Transverse colon (tissue), 4 donors: Measurements from ENCODE around the gene ARHGAP31. TPM values are rescaled to one million over a fixed set of nuclear protein-coding genes. Genes with fewer than 3 reads are reported as not detected.
A peak's percentile ranks its signal among the peaks of the same experiment; 100 is the strongest.

Experiments used
- DNase-seq: peaks from one replicate; pipeline ENCODE4 v3.0.0-alpha.2; 2019
- H3K27ac ChIP-seq, 4 donors: fragments of 200-600 bp; sonication (generic); 2 replicates each; pipeline ENCODE4 v1.5.1; 2016 to 2018; ENCODE audit warnings: inconsistent platforms in 4 of 4
- H3K27me3 ChIP-seq: fragments of 200-600 bp; sonication (generic); 2 replicates; pipeline ENCODE4 v1.5.1; 2017; ENCODE audit warnings: inconsistent platforms
- H3K36me3 ChIP-seq, 4 donors: fragments of 200-600 bp; sonication (generic); 2 replicates each; pipeline ENCODE4 v1.5.1; 2017 to 2019; ENCODE audit warnings: inconsistent platforms in 4 of 4
- H3K4me1 ChIP-seq, 4 donors: fragments of 200-600 bp; sonication (generic); 2 replicates each; pipeline ENCODE4 v1.5.1; 2017 to 2020; ENCODE audit warnings: inconsistent platforms in 4 of 4
- H3K4me3 ChIP-seq, 4 donors: fragments of 200-600 bp; sonication (generic); 1 replicate in 1 of 4; 2 replicates in 3 of 4; pipeline versions ENCODE4 v1.5.1 to v1.6.1; 2017 to 2019; ENCODE audit warnings: inconsistent platforms in 4 of 4
- H3K9me3 ChIP-seq, 2 donors: fragments of 200-600 bp; sonication (generic); 2 replicates each; pipeline ENCODE4 v1.5.1; 2017 to 2019; ENCODE audit warnings: inconsistent platforms in 2 of 2
- EP300 ChIP-seq: sonication (generic); formaldehyde crosslinking; IDR thresholded peaks from one replicate; pipeline ENCODE4 v1.6.1; 2017; ENCODE audit warnings: antibody characterized with exemption, low read depth
- POLR2A ChIP-seq: fragments of 450-650 bp; IDR thresholded peaks from one replicate; pipeline ENCODE4 v1.6.1; 2016; ENCODE audit warnings: antibody characterized with exemption, mild to moderate bottlenecking, moderate library complexity
- POLR2AphosphoS5 ChIP-seq, 3 donors: sonication (generic); formaldehyde crosslinking; IDR thresholded peaks; one replicate each; pipeline ENCODE4 v1.6.1; 2016; ENCODE audit warnings: antibody characterized with exemption in 3 of 3
- WGBS, 2 donors: methylation state at CpG; one replicate each; pipeline ENCODE4 v1.1.5; 2018; ENCODE audit warnings: low coverage in 1 of 2; 5-methylcytosine and 5-hydroxymethylcytosine counted together
- in situ Hi-C, 4 donors: fragments of 200-750 bp; cut with MboI; loops; one replicate each; pipeline versions ENCODE4 v1.15.0 to v1.15.1; 2017; ENCODE audit warnings: low sequenced_read_pairs in 3 of 4, low pct_ligation_motif_present in 1 of 4, low pct_unique_long_range_greater_than_20kb in 1 of 4
- intact Hi-C: fragments of 100-400 bp; cut with DNase I; formaldehyde crosslinking; loops from one replicate; pipeline ENCODE4 v1.15.1; 2023; ENCODE audit warnings: low total_unique reads
- total RNA-seq, 4 donors: library from RNA; depleted of rRNA; stranded (reverse); fragments of >200 nt; gene quantifications; one replicate each; pipeline ENCODE4 v1.1.0, GENCODE V29; 2016
- TF ChIP-seq, protein P1 (sequence below), 5 experiments: fragments of 200-600 bp in 3 of 5; fragments of 450-650 bp in 2 of 5; sonication (generic) in 3 of 5; IDR thresholded peaks; 1 replicate in 2 of 5; 2 replicates in 3 of 5; pipeline ENCODE4 v1.5.1; 2016 to 2017; ENCODE audit warnings: antibody characterized with exemption in 5 of 5, inconsistent platforms in 3 of 5, mild to moderate bottlenecking in 2 of 5, moderate library complexity in 1 of 5

Gene ARHGAP31
- total RNA-seq, 4 donors from 2014 or later: 6.7 to 68.5 (median 9.6) TPM

DNA sequence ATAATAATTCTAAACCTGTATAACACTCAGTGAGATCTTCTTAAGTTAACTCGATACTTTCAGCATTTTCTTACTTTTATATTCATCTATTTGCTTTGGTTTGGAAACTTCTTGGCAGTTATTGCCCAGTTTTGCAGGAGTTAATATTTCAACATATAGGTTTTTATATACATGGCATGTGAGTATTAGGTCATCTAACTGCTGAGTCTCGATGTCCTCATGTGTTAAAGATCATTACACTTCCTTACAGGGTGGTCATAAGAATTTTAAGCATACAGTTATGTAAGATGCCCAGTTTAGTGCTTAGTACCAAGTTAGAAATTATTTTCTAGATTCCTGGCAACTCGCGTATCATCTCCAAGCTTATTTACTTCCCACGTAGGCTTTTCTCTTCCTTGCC lies 106.3 kb downstream of the ARHGAP31 start:
- intact Hi-C loops: no loop called here
- Histone ChIP-seq H3K36me3 (peaks cover 0 to 7% (median 3%) of the 10 kb centered on the region in 4 donors), H3K9me3 (no peaks in the 10 kb centered on the region), H3K27me3 (no peaks in the 10 kb centered on the region), H3K4me1 (no peaks in the 10 kb centered on the region), H3K4me3 (no peak overlapping the region), H3K27ac (no peak overlapping the region)
- TF ChIP-seq, protein P1, sequence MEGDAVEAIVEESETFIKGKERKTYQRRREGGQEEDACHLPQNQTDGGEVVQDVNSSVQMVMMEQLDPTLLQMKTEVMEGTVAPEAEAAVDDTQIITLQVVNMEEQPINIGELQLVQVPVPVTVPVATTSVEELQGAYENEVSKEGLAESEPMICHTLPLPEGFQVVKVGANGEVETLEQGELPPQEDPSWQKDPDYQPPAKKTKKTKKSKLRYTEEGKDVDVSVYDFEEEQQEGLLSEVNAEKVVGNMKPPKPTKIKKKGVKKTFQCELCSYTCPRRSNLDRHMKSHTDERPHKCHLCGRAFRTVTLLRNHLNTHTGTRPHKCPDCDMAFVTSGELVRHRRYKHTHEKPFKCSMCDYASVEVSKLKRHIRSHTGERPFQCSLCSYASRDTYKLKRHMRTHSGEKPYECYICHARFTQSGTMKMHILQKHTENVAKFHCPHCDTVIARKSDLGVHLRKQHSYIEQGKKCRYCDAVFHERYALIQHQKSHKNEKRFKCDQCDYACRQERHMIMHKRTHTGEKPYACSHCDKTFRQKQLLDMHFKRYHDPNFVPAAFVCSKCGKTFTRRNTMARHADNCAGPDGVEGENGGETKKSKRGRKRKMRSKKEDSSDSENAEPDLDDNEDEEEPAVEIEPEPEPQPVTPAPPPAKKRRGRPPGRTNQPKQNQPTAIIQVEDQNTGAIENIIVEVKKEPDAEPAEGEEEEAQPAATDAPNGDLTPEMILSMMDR (IDR thresholded peaks at IDR 0.05): no peak
- TF ChIP-seq EP300: no peak
- TF ChIP-seq POLR2A: no peak
- TF ChIP-seq POLR2AphosphoS5 (IDR thresholded peaks at IDR 0.05): no peak
- in situ Hi-C loops: no loop called here
- DNase-seq: no peak
- 77 to 81% methylated on average over 5 of the region's 5 CpGs for WGBS, 2 donors

DNA sequence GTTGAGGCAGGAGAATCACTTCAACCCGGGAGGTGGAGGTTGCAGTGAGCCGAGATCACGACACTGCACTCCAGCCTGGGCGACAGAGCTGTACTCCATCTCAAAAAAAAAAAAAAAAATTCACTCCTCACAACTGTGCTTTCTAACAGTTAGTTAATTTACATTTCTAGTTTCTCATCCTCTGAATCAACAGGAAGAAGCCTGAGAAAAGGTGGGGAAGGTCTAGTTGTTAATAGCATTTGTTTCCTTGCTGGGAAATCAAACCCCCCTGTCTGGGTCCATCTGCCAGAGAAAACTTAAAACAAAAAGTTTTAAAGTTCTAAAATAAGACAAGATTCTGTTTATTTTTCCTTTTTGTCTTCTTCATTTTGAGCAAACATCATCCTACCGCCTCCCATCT lies 106.9 kb downstream of the ARHGAP31 start:
- Histone ChIP-seq H3K27me3 (no peaks in the 10 kb centered on the region), H3K36me3 (peaks cover 0 to 7% (median 3%) of the 10 kb centered on the region in 4 donors), H3K4me1 (no peaks in the 10 kb centered on the region), H3K27ac (peak overlapping the region in 1 of 4 donors; percentile 55), H3K4me3 (no peak overlapping the region), H3K9me3 (no peaks in the 10 kb centered on the region)
- intact Hi-C loops: no loop called here
- TF ChIP-seq, protein P1 (IDR thresholded peaks at IDR 0.05): no peak
- in situ Hi-C loops: no loop called here
- no peak for DNase-seq
- WGBS, 2 donors: 86 to 89% methylated on average over 1 to 5 of the region's 5 CpGs

GRCh38 chr3:119401503-119402440 lies 107.6 kb downstream of the ARHGAP31 start:
- H3K4me3 ChIP-seq: no peak overlapping the region
- intact Hi-C loops (no loop called here), in situ Hi-C loops (no loop called here)
- H3K9me3 ChIP-seq: no peaks in the 10 kb centered on the region
- DNase-seq: no peak
- no peaks in the 10 kb centered on the region for H3K4me1 ChIP-seq
- H3K27ac ChIP-seq: peak overlapping the region in 1 of 4 donors; percentile 55
- TF ChIP-seq POLR2A: no peak
- TF ChIP-seq EP300: no peak
- no peak for TF ChIP-seq POLR2AphosphoS5 (IDR thresholded peaks at IDR 0.05)
- TF ChIP-seq, protein P1 (IDR thresholded peaks at IDR 0.05): no peak
- WGBS, 2 donors: 87 to 91% methylated on average over 3 to 36 of the region's 36 CpGs
- H3K36me3 ChIP-seq: peaks cover 0 to 7% (median 3%) of the 10 kb centered on the region in 4 donors
- no peaks in the 10 kb centered on the region for H3K27me3 ChIP-seq

- Histone ChIP-seq H3K27ac (no peak overlapping the region), H3K4me1 (no peaks in the 10 kb centered on the region), H3K27me3 (no peaks in the 10 kb centered on the region), H3K4me3 (no peak overlapping the region), H3K9me3 (no peaks in the 10 kb centered on the region), H3K36me3 (peaks cover 0 to 7% (median 3%) of the 10 kb centered on the region in 4 donors)
- in situ Hi-C loops (no loop called here), intact Hi-C loops (no loop called here)
- WGBS, 2 donors: 65 to 90% methylated on average over 1 of the region's 1 CpG
- DNase-seq: no peak
- no peak for TF ChIP-seq EP300
- TF ChIP-seq, protein P1 (IDR thresholded peaks at IDR 0.05): no peak
- TF ChIP-seq POLR2AphosphoS5 (IDR thresholded peaks at IDR 0.05): no peak
- TF ChIP-seq POLR2A: no peak
Observed at GRCh38 chr3:119402791-119403190, 108.6 kb downstream of the ARHGAP31 start.
